BLaER1 (cell line): ENCODE data around the gene NAPA.

ENCODE experiments used
- H3K27ac ChIP-seq: shearing (Covaris generic); formaldehyde crosslinking; 2 replicates; pipeline ENCODE4 v1.8.1; 2022
- H3K27me3 ChIP-seq: shearing (Covaris generic); formaldehyde crosslinking; 2 replicates; pipeline ENCODE4 v1.8.1; 2022
- H3K36me3 ChIP-seq: shearing (Covaris generic); formaldehyde crosslinking; 2 replicates; pipeline ENCODE4 v1.8.1; 2022
- H3K4me1 ChIP-seq: shearing (Covaris generic); formaldehyde crosslinking; 2 replicates; pipeline ENCODE4 v1.8.1; 2022
- H3K4me2 ChIP-seq: shearing (Covaris generic); formaldehyde crosslinking; 2 replicates; pipeline ENCODE4 v1.8.1; 2022
- H3K4me3 ChIP-seq: shearing (Covaris generic); formaldehyde crosslinking; 2 replicates; pipeline ENCODE4 v1.8.1; 2022
- H3K9ac ChIP-seq: shearing (Covaris generic); formaldehyde crosslinking; 2 replicates; pipeline ENCODE4 v1.8.1; 2022
- H3K9me3 ChIP-seq: shearing (Covaris generic); formaldehyde crosslinking; 2 replicates; pipeline ENCODE4 v1.8.1; 2022
- H4K20me1 ChIP-seq: shearing (Covaris generic); formaldehyde crosslinking; 2 replicates; pipeline ENCODE4 v1.8.1; 2022
- Cebpa-rat ChIP-seq: shearing (Covaris generic); IDR thresholded peaks from 2 replicates; pipeline ENCODE4 v1.8.1; 2022

NAPA gene

GRCh38 chr19:47469363-47469700 lies 45.5 kb downstream of the NAPA start:
- H3K4me3 ChIP-seq, result no peak overlapping the region
- no peak overlapping the region for H3K9ac ChIP-seq
- H4K20me1 ChIP-seq, result peaks cover 26% of the 10 kb centered on the region; the same call in 1 of the 2 replicates
- H3K27ac ChIP-seq, result no peak overlapping the region
- peaks cover 6% of the 10 kb centered on the region; the same call in 1 of the 2 replicates for H3K4me1 ChIP-seq
- no peaks in the 10 kb centered on the region for H3K9me3 ChIP-seq
- H3K36me3 ChIP-seq, result no peaks in the 10 kb centered on the region
- TF ChIP-seq Cebpa-rat, result no peak
- H3K4me2 ChIP-seq, result no peak overlapping the region
- peaks cover 58% of the 10 kb centered on the region for H3K27me3 ChIP-seq

- no peak overlapping the region for H3K4me2 ChIP-seq
- H3K27ac ChIP-seq, result no peak overlapping the region
- no peak for TF ChIP-seq Cebpa-rat
- peaks cover 26% of the 10 kb centered on the region; the same call in 1 of the 2 replicates for H4K20me1 ChIP-seq
- H3K9ac ChIP-seq, result no peak overlapping the region
- H3K4me1 ChIP-seq, result peaks cover 6% of the 10 kb centered on the region; the same call in 1 of the 2 replicates
- no peaks in the 10 kb centered on the region for H3K36me3 ChIP-seq
- H3K9me3 ChIP-seq, result no peaks in the 10 kb centered on the region
- no peak overlapping the region for H3K4me3 ChIP-seq
- peaks cover 58% of the 10 kb centered on the region for H3K27me3 ChIP-seq
Measured at GRCh38 chr19:47467914-47468313, 46.9 kb downstream of the NAPA start.

- H3K27ac ChIP-seq, result no peak overlapping the region
- peaks cover 45% of the 10 kb centered on the region for H3K27me3 ChIP-seq
- H3K4me1 ChIP-seq, result no peaks in the 10 kb centered on the region
- H3K4me3 ChIP-seq, result no peak overlapping the region
- peaks cover 23% of the 10 kb centered on the region; the same call in 1 of the 2 replicates for H4K20me1 ChIP-seq
- TF ChIP-seq Cebpa-rat, result no peak
- H3K4me2 ChIP-seq, result no peak overlapping the region
- H3K9me3 ChIP-seq, result no peaks in the 10 kb centered on the region
- no peak overlapping the region for H3K9ac ChIP-seq
- H3K36me3 ChIP-seq, result no peaks in the 10 kb centered on the region
Measured at GRCh38 chr19:47465957-47466356, 48.9 kb downstream of the NAPA start.

GRCh38 chr19:47464675-47465419 lies 50.0 kb downstream of the NAPA start:
- Histone ChIP-seq H3K9me3 (no peaks in the 10 kb centered on the region), H4K20me1 (peaks cover 12% of the 10 kb centered on the region; the same call in 1 of the 2 replicates), H3K4me3 (no peak overlapping the region), H3K36me3 (no peaks in the 10 kb centered on the region), H3K9ac (no peak overlapping the region), H3K27ac (no peak overlapping the region), H3K4me2 (no peak overlapping the region), H3K4me1 (no peaks in the 10 kb centered on the region), H3K27me3 (peaks cover 36% of the 10 kb centered on the region)
- no peak for TF ChIP-seq Cebpa-rat

GRCh38 chr19:47461876-47462275 lies 53.0 kb downstream of the NAPA start:
- Histone ChIP-seq H3K9me3 (peaks cover 5% of the 10 kb centered on the region), H3K4me2 (no peak overlapping the region), H3K27me3 (peaks cover 36% of the 10 kb centered on the region), H3K9ac (no peak overlapping the region; the same call in 1 of the 2 replicates), H3K4me1 (no peaks in the 10 kb centered on the region), H3K27ac (no peak overlapping the region), H3K36me3 (no peaks in the 10 kb centered on the region), H3K4me3 (no peak overlapping the region), H4K20me1 (no peaks in the 10 kb centered on the region)
- no peak for TF ChIP-seq Cebpa-rat

GRCh38 chr19:47459477-47459876 lies 55.4 kb downstream of the NAPA start:
- peaks cover 56% of the 10 kb centered on the region for H3K27me3 ChIP-seq
- no peaks in the 10 kb centered on the region for H3K36me3 ChIP-seq
- no peak overlapping the region for H3K4me2 ChIP-seq
- no peaks in the 10 kb centered on the region for H4K20me1 ChIP-seq
- no peak overlapping the region for H3K4me3 ChIP-seq
- no peaks in the 10 kb centered on the region for H3K4me1 ChIP-seq
- peaks cover 19% of the 10 kb centered on the region for H3K9me3 ChIP-seq
- H3K9ac ChIP-seq, result no peak overlapping the region
- no peak for TF ChIP-seq Cebpa-rat
- no peak overlapping the region for H3K27ac ChIP-seq

- Histone ChIP-seq H3K4me1 (no peaks in the 10 kb centered on the region), H3K4me2 (no peak overlapping the region), H3K4me3 (no peak overlapping the region), H3K27ac (no peak overlapping the region), H3K9ac (no peak overlapping the region), H3K36me3 (no peaks in the 10 kb centered on the region), H3K27me3 (peaks cover 61% of the 10 kb centered on the region), H4K20me1 (no peaks in the 10 kb centered on the region), H3K9me3 (peaks cover 19% of the 10 kb centered on the region)
- no peak for TF ChIP-seq Cebpa-rat
Measured at GRCh38 chr19:47458672-47459071, 56.2 kb downstream of the NAPA start.

GRCh38 chr19:47456721-47457474 lies 58.0 kb downstream of the NAPA start:
- Histone ChIP-seq H3K27me3 (peaks cover 61% of the 10 kb centered on the region), H3K4me2 (no peak overlapping the region), H3K9ac (no peak overlapping the region), H4K20me1 (no peaks in the 10 kb centered on the region; the same call in 1 of the 2 replicates), H3K4me1 (no peaks in the 10 kb centered on the region), H3K4me3 (no peak overlapping the region), H3K36me3 (no peaks in the 10 kb centered on the region), H3K9me3 (peaks cover 19% of the 10 kb centered on the region), H3K27ac (no peak overlapping the region)
- TF ChIP-seq Cebpa-rat, result no peak

GRCh38 chr19:47450478-47450877 lies 64.4 kb downstream of the NAPA start:
- peaks cover under 1% of the 10 kb centered on the region; the same call in 1 of the 2 replicates for H3K9me3 ChIP-seq
- no peak for TF ChIP-seq Cebpa-rat
- H3K36me3 ChIP-seq, result no peaks in the 10 kb centered on the region
- H3K4me1 ChIP-seq, result peaks cover 9% of the 10 kb centered on the region; the same call in 1 of the 2 replicates
- peaks cover 20% of the 10 kb centered on the region; the same call in 1 of the 2 replicates for H4K20me1 ChIP-seq
- no peak overlapping the region for H3K4me3 ChIP-seq
- no peak overlapping the region for H3K4me2 ChIP-seq
- no peak overlapping the region for H3K9ac ChIP-seq
- H3K27me3 ChIP-seq, result peaks cover 59% of the 10 kb centered on the region
- no peak overlapping the region for H3K27ac ChIP-seq

- Histone ChIP-seq H3K9me3 (no peaks in the 10 kb centered on the region), H3K27ac (no peak overlapping the region), H3K4me1 (peaks cover 14% of the 10 kb centered on the region; the same call in 1 of the 2 replicates), H3K27me3 (peaks cover 65% of the 10 kb centered on the region), H4K20me1 (peaks cover 29% of the 10 kb centered on the region; the same call in 1 of the 2 replicates), H3K4me2 (no peak overlapping the region), H3K36me3 (no peaks in the 10 kb centered on the region), H3K4me3 (no peak overlapping the region), H3K9ac (no peak overlapping the region)
- no peak for TF ChIP-seq Cebpa-rat
Measured at GRCh38 chr19:47448360-47448727, 66.5 kb downstream of the NAPA start.
